GM23248 (cell line): Measurements from ENCODE around the gene PRSS23.

Experiments used
- EZH2 ChIP-seq: fragments of 200-600 bp; sonication (generic); IDR thresholded peaks from 2 replicates; pipeline ENCODE4 v1.6.1; 2018; ENCODE audit warnings: antibody characterized with exemption, mild to moderate bottlenecking; ENCODE audit not compliant: insufficient read depth, poor library complexity, severe bottlenecking
- EZH2phosphoT487 ChIP-seq: fragments of 200-600 bp; sonication (generic); IDR thresholded peaks from 2 replicates; pipeline ENCODE4 v1.6.1; 2018; ENCODE audit warnings: antibody characterized with exemption, moderate library complexity, mild to moderate bottlenecking, low read depth; ENCODE audit not compliant: insufficient read depth

GRCh38 chr11:86816251-86816726, 15.9 kb downstream of the PRSS23 start:
- TF ChIP-seq EZH2 (no peak), EZH2phosphoT487 (no peak)
